Measurements from ENCODE around the gene CFAP410. TPM values are rescaled to one million over a fixed set of nuclear protein-coding genes. Genes with fewer than 3 reads are reported as not detected.

CFAP410 gene
- total and polyA plus RNA-seq, 2 of the 13 experiments (the other 11 are each of a cell fraction or from before 2014, with no cell fraction given), result 8.0 to 20.1 TPM

GRCh38 chr21:44304011-44304616 is 35.1 kb downstream of the CFAP410 start (continued):
- TF ChIP-seq HNF1A (IDR thresholded peaks at IDR 0.05; ENCODE audit: low read depth) (no peak), HNF1A (CRISPR knock-in tag; IDR thresholded peaks at IDR 0.05; ENCODE audit: borderline replicate concordance) (no peak), ZSCAN31 (CRISPR knock-in tag; IDR thresholded peaks at IDR 0.05; ENCODE audit: low read depth) (0 out of 2 replicates have a peak, but pooled peaks have one; percentile 4), ZNF280B (CRISPR knock-in tag; IDR thresholded peaks at IDR 0.05; ENCODE audit: borderline replicate concordance) (peak; percentile 8; the same call in 1 of the 2 replicates), FOSL1 (CRISPR knock-in tag; IDR thresholded peaks at IDR 0.05; ENCODE audit: borderline replicate concordance) (no peak), ZNF768 (CRISPR knock-in tag; IDR thresholded peaks at IDR 0.05) (peak; percentile 85; the same call in 1 of the 2 replicates), KDM4B (CRISPR knock-in tag; IDR thresholded peaks at IDR 0.05) (no peak), MBD4 (IDR thresholded peaks at IDR 0.05; ENCODE audit: borderline replicate concordance, low read length) (no peak)
